NB4 (cell line): Measurements from ENCODE around the gene GPR142.
"Not testable (repeated sequence)": the region's sequence is repeated elsewhere in the genome, so short reads cannot be mapped to it uniquely, and the experiment has no call there.

ENCODE experiments used
- DNase-seq: peaks from one replicate; pipeline ENCODE4 v3.0.0; 2010; ENCODE audit warnings: low read depth
- H3K4me3 ChIP-seq: one replicate; pipeline ENCODE4 v1.5.1; 2011; ENCODE audit warnings: mild to moderate bottlenecking, low read depth, low read length, moderate library complexity
- MYC ChIP-seq: IDR thresholded peaks from 2 replicates; pipeline ENCODE4 v1.6.1; 2011; ENCODE audit warnings: low read depth, low read length
- POLR2A ChIP-seq: IDR thresholded peaks from 2 replicates; pipeline ENCODE4 v1.6.1; 2011; ENCODE audit warnings: mild to moderate bottlenecking; ENCODE audit not compliant: insufficient read length; ENCODE audit errors: extremely low read depth
- TF ChIP-seq, protein P1 (sequence below): IDR thresholded peaks from one replicate; pipeline ENCODE4 v1.5.1; 2012; ENCODE audit warnings: low read depth, low read length
- TF ChIP-seq, protein P2 (sequence below): IDR thresholded peaks from 2 replicates; pipeline ENCODE4 v1.6.1; 2011; ENCODE audit warnings: low read depth, low read length

Gene GPR142

DNA sequence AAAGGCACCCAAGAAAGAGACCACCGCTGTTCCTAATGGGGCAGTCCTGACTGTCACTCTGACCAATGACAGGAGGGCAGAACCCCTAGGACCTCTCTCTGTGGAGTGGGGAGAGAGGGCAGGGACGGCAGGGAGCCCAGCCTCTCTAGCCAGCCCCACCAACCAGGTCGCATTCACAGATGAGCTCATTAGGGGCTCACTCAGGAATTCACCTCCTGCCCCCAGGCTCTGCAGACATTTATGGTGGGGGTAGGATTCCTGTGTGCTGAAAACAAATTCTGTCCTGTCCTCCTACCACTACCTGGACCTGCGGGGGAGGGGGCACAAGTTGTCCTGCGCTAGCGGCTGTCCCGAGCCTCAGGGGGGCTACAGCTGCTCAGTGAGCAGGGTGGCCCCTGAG is 36.9 kb downstream of the GPR142 start:
- no peak overlapping the region for H3K4me3 ChIP-seq
- no peak for DNase-seq

DNA sequence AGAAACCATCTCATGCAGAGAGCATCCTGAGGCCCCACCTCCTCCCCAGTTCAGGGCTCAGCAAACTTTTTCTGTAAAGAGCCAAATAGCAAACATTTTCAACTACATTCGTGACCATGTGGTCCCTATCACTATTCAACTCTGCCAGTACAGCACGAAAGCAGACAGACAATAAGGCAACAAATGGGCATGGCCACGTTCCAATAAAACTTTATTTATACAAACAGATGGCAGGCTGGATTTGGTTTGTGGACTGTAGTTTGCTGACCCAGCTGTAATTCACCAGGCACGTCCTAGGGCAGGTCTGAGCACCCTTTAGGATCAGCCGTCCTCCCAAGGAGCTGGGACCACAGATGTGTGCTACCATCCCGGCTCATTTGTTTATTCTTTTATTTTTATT is 37.5 kb downstream of the GPR142 start:
- DNase-seq, result no peak
- no peak overlapping the region for H3K4me3 ChIP-seq
- TF ChIP-seq, protein P1, sequence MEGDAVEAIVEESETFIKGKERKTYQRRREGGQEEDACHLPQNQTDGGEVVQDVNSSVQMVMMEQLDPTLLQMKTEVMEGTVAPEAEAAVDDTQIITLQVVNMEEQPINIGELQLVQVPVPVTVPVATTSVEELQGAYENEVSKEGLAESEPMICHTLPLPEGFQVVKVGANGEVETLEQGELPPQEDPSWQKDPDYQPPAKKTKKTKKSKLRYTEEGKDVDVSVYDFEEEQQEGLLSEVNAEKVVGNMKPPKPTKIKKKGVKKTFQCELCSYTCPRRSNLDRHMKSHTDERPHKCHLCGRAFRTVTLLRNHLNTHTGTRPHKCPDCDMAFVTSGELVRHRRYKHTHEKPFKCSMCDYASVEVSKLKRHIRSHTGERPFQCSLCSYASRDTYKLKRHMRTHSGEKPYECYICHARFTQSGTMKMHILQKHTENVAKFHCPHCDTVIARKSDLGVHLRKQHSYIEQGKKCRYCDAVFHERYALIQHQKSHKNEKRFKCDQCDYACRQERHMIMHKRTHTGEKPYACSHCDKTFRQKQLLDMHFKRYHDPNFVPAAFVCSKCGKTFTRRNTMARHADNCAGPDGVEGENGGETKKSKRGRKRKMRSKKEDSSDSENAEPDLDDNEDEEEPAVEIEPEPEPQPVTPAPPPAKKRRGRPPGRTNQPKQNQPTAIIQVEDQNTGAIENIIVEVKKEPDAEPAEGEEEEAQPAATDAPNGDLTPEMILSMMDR, result no peak
- TF ChIP-seq, protein P2, sequence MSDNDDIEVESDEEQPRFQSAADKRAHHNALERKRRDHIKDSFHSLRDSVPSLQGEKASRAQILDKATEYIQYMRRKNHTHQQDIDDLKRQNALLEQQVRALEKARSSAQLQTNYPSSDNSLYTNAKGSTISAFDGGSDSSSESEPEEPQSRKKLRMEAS, result no peak
- TF ChIP-seq MYC, result no peak
- TF ChIP-seq POLR2A, result no peak

More for the DNA sequence above, 36.9 kb downstream of the GPR142 start:
- TF ChIP-seq MYC (no peak), POLR2A (no peak)
- TF ChIP-seq, protein P1, result no peak
- TF ChIP-seq, protein P2, result no peak

DNA sequence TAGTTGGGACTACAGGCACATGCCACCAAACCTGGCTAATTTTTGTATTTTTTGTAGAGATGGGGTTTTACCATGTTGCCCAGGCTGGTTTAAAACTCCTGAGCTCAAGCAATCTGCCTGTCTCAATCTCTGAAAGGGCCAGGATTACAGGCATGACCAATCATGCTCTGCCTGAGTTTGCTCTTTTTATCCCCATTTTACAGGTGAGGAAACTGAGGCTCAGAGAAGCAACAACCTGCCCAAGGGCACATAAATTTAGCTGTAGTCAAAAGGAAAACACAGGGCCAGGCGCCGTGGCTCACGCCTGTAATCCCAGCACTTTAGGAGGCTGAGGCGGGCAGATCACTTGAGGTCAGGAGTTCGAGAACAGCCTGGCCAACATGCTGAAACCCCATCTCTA is 38.0 kb downstream of the GPR142 start:
- not testable (repeated sequence) for H3K4me3 ChIP-seq, DNase-seq

DNA sequence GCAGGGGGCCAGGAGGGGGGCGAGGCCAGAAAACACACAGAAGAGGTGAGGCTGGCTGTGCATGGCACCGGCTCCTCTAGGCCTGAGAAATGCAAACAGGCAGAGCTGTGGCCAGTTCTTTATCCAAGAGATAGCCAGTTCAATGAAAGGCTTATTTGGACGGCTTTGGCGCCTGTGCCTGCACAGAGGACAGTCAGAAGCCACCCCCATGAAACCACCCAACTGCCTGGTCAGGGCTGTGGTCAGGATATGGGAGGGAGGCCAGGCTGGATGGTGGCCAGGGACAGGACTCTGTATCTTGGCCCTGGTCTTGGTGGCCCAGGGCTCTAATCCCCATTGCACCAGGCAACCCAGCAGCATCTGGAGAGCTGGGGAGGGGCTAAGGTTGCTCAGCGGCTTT is 40.1 kb downstream of the GPR142 start:
- no peak for DNase-seq
- no peak overlapping the region for H3K4me3 ChIP-seq
- TF ChIP-seq, protein P1, result no peak
- TF ChIP-seq MYC (no peak), POLR2A (no peak)
- TF ChIP-seq, protein P2, result no peak

DNA sequence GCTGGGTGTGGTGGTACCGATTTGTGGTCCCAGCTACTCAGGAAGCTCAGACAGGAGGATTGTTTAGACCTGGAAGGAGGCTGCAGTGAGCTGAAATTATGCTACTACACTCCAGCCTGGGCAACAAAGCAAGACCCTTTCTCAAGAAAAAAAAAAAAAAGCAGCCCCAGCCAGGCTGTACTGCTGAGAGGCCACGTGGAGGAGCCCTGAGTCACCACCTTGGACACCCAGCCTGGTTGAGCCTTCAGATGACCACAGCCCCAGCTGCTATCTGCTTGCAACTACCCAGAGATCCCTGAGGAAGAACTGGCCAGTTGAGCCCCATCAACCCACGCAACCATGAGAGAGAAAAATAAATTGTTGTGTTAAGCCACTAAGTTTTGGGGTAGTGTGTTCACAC is 41.0 kb downstream of the GPR142 start:
- H3K4me3 ChIP-seq, result no peak overlapping the region
- TF ChIP-seq, protein P2, result peak; percentile 75
- TF ChIP-seq POLR2A (no peak), MYC (0 out of 2 replicates have a peak, but pooled peaks have one; percentile 20)
- TF ChIP-seq, protein P1, result peak; percentile 20
- DNase-seq, result peak; percentile 62

DNA sequence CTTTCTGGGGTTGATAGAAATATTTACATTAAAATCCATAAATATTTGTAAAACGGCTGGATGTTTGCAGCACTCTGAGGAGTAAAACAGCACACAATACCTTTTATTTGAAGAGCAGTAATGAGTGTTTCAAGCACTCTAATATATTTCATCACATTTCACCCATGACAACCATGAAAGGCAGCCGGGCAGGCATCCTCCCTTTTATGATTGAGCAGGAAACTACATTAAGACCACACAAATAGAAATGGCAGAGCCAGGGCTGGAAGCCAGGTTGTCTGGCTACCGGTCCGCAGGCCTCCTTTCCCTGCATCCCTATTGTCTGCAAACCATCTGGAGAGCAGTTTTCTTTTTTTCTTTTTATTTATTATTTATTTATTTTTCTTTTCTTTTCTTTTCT is 41.5 kb downstream of the GPR142 start:
- TF ChIP-seq, protein P2, result no peak
- TF ChIP-seq MYC, result no peak
- TF ChIP-seq, protein P1, result no peak
- TF ChIP-seq POLR2A, result no peak
- H3K4me3 ChIP-seq, result no peak overlapping the region
- no peak for DNase-seq
